WI38 (cell line): Measurements from ENCODE around the gene MTARC1.

Source experiments
- H3K4me3 ChIP-seq: 2 replicates; pipeline ENCODE4 v1.5.1; 2011; ENCODE audit warnings: low read depth, mild to moderate bottlenecking, control low read depth, low read length
- CTCF ChIP-seq: IDR thresholded peaks from 2 replicates; pipeline ENCODE4 v1.5.1; 2012; ENCODE audit warnings: low read depth, mild to moderate bottlenecking, control low read depth, low read length

Gene MTARC1

GRCh38 chr1:220785166-220786056 is 1.3 kb upstream of the MTARC1 start:
- H3K4me3 ChIP-seq: no peak overlapping the region
- TF ChIP-seq CTCF: no peak

DNA sequence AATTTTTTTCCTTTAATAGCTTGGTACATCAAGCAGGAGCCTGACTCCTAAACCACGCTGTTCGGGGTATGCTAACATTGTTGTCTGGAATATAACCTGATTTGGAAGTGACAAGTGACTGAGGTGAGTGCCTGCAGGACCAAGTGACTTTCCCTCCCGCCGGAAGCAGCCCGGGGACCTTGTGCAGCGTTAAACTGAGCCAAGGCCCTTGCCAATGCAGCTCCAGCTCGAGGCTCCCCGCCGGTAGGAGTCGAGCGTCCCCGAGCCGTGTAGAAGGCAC is 716 bp upstream of the MTARC1 start:
- no peak for TF ChIP-seq CTCF
- no peak overlapping the region for H3K4me3 ChIP-seq

DNA sequence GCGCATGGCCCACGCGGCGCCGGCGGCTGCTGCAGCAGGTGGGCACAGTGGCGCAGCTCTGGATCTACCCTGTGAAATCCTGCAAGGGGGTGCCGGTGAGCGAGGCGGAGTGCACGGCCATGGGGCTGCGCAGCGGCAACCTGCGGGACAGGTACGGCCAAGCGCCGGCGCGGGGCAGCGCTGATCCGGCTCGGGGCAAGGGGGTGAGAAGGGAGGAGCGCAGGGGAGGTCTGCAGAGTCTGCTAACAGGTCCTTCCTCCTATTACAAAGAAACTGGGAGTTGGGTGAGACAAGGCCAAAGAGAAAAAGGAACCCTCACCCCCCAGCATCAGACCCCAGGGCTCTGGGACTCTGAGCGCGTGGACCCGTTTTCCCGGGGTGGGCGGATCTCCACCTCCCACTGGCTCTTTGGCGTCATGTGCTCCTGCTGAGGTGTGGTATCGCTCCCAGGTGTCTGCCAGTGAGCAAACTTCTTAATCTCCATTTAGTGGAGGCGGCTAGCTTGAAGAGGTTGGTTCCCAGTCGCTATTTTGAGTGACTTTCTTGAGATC is 431 bp downstream of the MTARC1 start:
- no peak for TF ChIP-seq CTCF
- H3K4me3 ChIP-seq: peak overlapping the region; percentile 45

GRCh38 chr1:220788900-220789299 is 2.2 kb downstream of the MTARC1 start:
- no peak for TF ChIP-seq CTCF
- no peak overlapping the region for H3K4me3 ChIP-seq

GRCh38 chr1:220789532-220790147 is 2.9 kb downstream of the MTARC1 start:
- no peak overlapping the region for H3K4me3 ChIP-seq
- TF ChIP-seq CTCF: no peak

- no peak for TF ChIP-seq CTCF
Measured at GRCh38 chr1:220791285-220791684, 4.6 kb downstream of the MTARC1 start.

GRCh38 chr1:220791956-220792355 is 5.2 kb downstream of the MTARC1 start:
- TF ChIP-seq CTCF: no peak
- no peak overlapping the region for H3K4me3 ChIP-seq

More at GRCh38 chr1:220791285-220791684, 4.6 kb downstream of the MTARC1 start:
- no peak overlapping the region for H3K4me3 ChIP-seq
